Stimulated activated CD8-positive, alpha-beta memory T cell treated with anti-CD3 and anti-CD28 coated beads, Interleukin-12 subunit alpha, Interleukin-12 subunit beta, amount 100 ng/mL, for 1 hour (primary cell): ENCODE data around the gene NAA20.
"Not testable (repeated sequence)": the region's sequence is repeated elsewhere in the genome, so short reads cannot be mapped to it uniquely, and the experiment has no call there.

ENCODE experiments used
- DNase-seq: peaks from one replicate; pipeline ENCODE4 v3.0.0-alpha.2; 2020; ENCODE audit warnings: low read depth

Gene NAA20

DNA sequence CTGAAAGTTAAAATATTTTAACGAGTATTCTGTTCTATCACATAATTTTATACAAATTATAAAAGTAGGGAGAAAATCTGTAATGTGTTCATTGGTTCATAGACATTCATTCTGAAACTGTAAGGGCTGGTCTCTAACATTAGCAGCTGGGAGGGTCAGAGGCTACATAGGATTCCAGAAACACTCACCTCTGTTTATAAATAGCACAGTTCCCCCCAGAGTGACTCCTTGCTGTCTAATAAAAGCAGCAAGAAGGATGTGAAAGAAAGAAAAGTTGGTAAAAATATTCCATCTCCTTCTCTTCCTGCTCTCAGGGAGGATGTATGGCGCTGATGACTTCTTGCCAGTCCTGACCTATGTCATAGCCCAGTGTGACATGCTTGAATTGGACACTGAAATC lies 25.3 kb upstream of the NAA20 start:
- no peak for DNase-seq

DNA sequence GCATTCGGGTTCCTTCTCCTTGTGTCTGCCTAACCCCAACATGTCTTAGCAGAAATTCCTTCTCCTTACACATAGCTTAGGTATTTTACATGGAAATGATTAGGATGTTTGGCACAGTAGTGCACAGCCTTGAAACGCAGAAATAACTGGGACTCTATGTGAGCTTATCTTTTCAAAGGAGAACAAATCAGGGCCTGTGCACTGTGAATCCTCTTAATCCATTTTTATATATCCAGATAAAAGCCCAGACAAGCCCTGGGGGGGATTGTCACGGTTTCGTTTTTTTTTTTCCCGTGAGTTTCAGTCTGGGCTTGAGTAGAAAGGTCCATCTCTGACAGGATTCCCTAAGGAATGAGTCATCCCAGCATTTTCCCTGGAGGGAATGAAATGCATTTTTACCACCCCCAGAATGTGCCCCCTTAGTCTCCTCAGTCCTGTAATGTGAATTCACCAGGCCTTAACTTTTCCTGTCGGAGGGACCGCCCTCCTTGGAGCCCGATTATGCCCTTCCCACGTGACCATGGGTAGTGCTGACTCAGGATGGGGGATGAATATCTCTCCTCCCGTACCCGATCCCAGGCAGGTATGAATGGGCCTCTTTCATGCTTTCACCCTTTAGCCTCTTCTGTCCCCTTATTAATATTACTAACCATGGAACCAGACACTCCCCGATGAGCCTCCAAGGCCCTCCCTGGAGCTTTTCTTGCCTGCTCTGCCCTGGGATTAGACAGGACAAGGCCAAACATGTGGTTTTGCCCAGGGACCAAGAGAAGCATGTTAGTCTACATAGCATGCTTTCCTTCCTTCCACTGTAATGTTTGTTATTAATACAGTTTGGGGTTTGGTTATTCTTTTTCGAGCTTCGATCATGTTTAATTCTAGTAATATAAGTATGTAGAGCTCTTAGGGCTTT lies 23.9 kb upstream of the NAA20 start:
- DNase-seq: no peak

DNA sequence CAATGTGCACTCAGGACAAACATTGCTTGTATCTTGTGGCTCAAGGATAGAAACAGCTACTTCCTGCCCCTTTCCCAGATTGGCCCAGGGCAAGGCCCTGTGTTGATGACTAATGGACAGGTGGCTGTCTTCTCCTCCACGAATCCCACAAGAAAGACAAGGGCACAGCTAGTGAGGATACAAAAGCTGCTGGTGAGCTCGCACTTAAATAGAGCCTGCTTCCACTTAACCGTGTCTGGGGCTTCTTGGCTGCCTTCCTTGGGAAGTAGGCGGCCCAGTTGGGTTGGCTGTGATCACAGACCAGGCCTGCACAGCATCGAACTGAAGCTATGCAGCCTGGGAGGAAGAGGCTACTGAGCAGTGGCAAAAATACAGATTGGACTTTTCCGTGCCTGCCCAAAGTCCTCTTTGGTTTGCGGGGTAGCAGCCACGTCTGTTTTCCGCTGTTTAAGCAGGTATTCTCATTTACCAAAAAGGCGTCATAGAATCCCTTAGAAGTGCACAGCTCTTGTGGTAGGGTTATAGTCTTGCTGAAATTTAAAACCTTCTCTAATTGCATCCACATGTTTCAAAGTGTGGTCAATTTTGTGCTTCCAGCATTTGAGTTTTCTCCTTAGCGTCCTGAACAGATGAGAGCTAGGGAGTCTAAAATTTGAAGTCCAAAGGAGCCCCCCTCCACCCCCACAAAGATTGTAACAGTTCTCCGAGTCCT lies 23.0 kb upstream of the NAA20 start:
- no peak for DNase-seq

DNA sequence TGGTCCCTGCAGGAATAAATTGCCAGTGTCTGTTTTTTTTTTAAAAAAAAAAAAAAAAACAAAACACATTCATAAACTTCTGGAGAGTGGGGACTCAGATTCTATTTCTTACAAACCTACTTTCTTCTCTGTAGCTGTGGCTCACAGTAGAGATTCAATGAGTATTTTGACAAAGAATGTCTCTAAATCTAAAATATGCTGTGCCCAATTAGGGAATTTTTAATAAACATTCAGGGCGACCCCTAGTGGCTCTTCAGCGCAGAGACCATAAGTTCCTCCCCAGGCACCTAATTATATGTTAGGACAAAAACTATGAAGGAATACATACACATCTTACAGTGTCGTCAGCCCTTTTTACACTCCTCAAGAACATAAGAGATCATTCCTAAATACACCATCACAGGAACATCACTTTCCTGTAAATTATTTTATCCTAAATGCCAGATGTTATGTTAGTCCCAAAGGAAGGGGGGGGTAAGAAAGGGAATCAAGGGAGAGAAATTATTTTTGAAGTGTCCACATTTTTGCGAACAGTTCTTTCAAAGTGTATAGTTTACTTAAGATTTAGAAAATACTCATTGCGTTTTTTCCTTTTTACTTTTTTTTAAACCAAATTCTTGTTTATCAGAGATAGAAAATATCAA lies 21.8 kb upstream of the NAA20 start:
- no peak for DNase-seq

DNA sequence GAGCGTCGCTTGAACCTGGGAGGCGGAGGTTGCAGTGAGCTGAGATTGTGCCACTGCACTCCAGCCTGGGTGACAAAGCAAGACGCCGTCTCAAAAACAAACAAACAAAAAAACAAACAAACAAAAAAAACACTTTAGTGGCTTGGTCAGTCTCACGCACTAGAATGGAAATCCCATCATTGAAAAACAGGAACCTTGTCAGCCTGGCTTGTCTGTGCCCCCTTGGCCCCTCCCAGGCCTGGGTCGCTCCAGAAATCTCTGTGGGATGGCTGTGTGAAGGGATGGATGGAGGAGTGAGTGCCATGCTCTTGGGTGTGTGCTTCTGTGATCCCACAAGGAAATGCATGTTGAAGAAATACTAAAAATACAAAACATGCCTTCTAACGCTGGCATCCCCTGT lies 20.9 kb upstream of the NAA20 start:
- no peak for DNase-seq

DNA sequence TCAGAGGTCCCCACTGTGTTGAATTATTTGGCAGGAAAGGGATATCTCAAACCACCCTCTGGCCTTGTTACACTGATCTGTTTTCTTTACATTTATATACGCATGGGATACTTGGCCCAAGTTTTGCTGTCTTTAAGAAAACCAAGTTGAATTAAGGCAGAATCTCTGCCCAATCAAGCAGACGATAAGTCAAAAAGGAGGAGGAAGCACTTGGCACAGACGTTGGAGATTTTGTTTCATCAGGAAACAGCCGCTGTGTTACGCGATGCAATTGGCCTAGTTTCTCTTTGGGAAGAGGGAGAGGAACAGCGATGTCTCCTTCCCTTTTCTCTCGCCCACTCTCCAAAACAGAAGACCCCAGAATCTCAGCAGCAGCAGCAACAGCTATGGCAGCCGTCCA lies 20.2 kb upstream of the NAA20 start:
- no peak for DNase-seq

DNA sequence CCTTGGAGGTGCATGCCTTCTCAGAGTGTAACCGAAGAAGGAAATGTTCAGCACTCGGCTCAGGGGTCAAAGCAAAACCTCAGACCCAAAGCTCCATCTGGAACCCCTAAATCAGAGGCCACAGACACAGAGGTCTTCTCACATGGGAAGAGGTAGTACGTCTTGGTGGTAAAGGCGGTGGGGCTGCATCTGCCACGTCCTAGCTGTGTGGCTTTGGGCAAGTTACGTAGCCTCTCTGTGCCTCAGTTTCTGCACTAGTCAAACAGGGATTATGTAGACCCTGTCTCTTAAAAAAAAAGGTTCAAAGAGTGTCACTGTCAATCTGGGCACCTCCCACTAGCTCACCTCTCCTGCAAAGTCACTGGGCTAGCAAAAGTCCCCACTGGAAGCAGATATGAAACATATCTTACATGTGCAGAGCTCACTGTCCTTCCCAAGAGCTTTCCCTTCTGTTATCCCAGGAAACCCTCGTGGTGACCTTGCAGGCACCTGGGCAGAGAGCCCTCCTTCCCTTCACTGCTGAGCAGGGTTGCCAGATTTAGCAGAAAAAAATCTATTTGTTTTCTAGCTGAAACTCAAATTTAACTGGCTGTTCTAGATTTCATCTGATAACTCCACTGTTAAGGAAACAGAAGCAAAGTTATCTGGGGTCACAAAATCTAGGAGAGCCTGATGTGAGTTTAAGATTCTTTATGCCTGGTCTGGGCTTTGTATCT lies 18.0 kb upstream of the NAA20 start:
- DNase-seq: no peak

DNA sequence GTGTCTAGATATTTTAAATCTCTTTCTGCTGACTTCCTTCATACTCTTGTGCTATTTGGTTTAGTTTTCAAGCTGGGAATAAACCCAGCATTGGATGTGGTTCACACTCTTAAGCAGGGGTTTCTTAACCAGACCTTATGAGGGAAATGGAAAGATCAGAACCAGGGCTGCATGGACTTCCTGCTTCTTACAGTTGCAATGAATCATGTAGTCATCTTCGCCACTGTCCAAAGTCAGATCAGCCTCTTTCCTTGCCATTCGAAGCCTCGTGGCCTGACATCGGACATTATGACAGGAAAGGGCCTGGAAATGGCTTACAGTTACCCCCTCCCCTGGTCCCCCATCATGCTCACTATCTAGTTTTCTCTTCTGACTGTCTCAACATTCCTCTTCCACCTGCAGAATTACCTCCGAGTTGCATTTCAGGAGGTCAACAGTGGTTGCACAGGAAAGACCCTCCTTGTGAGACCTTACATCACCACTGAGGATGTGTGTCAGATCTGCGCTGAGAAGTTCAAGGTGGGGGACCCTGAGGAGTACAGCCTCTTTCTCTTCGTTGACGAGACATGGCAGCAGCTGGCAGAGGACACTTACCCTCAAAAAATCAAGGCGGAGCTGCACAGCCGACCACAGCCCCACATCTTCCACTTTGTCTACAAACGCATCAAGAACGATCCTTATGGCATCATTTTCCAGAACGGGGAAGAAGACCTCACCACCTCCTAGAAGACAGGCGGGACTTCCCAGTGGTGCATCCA lies 16.8 kb upstream of the NAA20 start:
- no peak for DNase-seq

DNA sequence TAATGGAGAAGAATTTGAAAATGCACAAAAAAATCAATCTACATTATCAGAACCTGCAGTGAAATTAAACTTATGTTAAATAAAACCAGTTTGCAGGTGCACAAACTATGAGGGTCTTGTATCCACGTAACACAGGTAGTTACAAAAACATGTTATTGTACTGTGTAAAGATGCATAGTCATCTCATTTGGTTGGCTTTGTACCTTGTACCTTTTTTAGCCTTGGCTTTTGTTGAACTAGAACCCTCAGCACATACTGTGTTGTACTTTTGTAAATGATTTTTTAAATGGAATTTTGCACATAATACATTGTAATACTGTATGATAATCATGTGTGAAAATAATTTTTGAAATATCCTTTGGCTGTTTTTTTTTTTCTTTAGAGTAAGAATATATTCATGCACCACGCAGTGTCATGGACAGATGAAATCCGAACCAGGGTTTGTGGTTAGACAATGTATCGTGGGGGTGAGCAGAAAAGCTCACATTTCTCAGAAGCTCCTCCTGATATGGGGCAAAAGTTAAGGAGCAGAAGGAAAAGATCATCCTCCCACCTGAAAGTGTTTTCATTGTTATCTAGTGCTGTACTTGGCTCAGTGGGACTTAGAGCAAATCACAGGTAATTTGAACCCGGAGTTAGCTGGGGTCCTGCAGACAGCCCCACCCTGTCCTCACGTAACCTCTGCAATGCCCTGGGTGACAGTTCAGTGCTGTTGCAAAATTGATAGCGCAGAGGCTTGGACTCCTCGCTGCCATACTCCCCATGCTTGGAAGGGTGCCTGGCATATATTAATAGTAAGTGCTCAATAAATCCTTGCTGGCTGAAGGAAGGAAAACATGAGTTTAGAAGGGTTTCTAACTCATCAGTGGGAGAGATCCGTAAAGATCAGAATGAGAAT lies 14.8 kb upstream of the NAA20 start:
- no peak for DNase-seq

DNA sequence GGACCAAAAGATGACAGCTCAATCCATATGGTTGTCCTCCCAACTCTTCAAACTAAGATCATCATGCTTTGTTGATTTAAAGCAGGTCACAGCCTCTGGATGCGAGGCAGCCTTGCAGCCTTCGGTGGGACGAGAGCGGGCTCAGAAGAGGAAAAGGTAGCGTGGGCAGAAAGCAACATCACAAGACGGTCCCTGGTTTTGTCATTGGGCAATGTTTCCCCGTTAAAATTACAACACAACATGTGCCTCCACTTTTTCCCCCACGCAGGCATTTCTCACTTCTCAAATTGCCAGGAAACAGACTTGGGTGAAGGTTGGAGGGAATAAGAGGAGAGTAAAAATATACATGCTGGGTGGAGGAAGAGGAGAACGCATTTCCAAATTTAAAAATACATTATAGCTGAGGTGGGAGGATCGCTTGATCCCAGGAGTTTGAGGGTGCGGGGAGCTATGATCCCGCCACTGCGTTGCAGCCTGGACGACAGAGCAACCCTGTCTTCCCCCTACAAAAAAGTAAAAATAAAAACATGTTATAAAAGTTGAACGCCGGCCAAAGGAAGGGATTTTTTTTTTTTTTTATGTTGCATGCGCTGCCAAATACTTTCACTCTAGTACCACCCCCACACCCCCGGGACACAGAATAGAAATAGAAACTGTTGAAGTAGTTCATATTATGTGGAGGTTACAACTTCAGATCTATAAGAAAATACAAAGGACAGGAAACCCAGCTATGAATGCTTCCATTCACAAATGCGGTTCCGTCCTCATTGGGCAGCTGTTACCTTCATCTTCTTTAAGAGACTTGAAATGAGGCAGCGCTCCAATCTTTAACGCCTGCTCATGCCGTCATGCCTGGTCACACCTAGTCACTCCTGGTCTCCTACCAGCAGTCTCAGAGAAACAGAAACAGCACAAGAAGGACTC lies 13.9 kb upstream of the NAA20 start:
- DNase-seq: no peak

DNA sequence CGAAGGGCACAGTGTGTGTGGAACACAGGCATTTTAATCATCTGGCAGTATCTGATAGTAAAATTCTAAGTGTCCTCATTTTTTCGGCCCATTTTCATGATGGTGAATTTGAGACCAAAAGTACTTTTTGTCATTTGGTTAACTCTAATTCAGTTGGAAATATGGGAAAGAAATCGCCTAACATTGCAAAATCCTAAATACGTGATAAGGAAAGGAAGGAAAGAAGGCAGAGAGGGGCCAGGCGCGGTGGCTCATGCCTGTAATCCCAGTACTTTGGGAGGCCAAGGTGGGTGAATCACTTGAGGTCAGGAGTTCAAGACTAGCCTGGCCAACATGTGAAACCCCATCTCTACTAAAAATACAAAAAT lies 13.2 kb upstream of the NAA20 start:
- DNase-seq: not testable (repeated sequence)

DNA sequence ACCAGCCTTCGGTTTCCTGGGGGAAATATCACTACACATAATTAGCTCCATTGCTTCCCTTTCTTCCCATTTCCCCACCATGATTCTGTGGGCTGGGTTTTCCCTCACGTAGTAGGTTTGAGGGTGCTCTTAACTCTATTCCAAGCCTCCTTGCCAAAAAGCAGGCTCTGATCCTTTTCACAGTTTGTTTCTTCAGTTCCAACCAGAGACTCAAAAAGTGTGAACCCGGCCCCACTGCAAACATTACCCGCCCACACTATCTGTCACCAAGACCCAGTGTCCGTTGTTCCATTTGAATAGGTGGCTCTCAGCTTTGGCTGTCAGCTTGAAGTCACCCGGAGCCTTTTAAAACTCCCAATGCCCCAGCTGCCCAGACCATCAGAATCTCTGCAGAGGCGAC lies 11.8 kb upstream of the NAA20 start:
- no peak for DNase-seq

DNA sequence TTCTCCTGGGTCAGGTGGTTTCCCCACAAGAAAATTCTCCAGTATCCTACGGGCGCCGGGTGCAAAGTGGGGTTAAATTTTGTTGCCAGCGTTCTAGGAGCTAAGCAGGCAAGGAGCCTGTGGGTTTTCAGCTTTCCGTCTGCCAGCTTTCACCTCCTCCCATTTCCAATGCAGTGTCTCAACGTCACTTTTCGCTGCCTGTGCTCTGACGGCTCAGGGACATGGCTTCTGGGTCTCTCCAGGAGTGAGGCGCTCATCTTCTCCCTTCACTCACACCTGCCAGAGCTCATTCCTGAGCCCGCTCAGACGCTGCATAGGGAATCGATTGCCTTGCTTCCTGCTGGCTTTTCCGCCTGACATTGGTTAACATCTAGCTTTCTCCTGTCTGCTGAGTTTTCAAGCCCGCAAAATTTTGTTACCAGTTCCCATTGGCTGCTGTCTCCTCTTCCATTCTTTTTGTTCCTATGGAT lies 7.3 kb upstream of the NAA20 start:
- no peak for DNase-seq

DNA sequence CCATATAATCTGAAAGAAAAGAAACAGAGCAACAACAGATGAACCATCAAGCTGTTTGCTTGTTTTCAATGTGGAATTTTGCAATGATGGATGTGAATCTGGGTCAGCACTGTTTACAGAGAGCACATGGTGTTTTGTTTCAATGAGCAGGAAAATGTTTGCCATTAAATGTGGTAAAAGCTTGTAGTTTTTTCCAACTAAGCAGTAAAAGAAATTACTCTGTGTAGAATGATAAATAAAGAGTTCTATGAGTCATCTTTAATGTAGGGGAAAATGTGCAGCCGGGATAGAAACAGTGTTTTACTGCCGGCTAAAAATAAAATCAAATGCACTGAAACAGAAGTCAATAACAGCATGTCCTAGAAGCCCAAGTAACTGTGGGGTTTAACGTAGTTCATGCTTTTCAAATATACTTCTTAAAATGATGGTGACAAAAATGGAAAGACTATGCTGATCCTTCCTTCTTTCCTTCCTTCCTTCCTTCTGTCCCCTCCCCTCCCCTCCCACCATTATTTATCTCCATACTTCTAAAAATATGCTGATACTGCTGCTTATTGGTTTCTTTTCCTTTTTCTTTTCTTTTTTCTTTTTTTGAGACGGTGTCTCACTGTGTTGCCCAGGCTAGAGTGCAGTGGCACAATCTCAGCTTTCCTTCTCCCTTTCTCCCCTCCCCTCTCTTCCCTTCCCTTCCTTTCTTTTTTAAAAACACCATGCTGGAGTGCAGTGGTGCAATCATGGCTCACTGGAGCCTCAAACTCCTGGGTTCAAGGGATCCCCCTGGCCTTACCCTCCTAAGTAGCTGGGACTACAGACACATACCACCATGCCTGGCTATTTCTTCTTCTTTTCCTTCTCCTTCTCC lies 6.3 kb upstream of the NAA20 start:
- no peak for DNase-seq

DNA sequence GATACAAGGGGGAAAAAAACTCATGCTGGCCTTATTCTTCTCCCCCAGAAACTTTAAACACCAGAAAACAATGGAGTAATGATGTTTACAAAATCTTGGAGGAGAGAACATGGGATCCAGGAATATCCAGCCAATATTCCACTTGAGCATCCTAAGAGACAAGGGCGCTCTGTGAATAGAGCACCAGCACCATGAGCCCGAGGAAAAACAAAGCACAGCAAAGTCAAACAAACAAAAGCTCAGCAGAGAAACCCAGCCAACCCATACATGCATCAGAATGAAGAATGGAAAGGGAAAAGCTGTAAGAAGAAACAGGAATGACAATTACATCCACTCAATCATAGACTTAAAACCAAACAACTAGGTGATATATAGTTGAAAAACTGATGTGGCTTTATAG lies 4.6 kb upstream of the NAA20 start:
- DNase-seq: no peak

DNA sequence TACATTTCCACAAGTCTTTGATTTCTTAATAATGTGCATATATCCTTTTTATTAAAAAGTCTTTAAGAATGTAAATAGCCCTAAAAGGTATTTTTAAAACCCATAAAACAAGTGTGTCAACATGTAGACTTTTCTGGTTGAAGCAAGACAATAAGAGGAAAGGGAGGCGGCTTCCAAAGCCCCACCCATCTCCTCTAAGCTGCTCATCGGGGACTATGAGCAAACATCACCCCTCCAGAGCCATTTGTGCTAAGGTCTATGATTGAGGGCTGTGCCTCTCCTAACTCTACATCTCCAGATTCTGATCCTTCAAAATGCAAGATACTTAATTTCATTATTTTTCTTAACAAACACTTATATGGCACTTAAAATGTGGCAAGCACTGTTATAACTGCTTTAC lies 2.5 kb upstream of the NAA20 start:
- no peak for DNase-seq

DNA sequence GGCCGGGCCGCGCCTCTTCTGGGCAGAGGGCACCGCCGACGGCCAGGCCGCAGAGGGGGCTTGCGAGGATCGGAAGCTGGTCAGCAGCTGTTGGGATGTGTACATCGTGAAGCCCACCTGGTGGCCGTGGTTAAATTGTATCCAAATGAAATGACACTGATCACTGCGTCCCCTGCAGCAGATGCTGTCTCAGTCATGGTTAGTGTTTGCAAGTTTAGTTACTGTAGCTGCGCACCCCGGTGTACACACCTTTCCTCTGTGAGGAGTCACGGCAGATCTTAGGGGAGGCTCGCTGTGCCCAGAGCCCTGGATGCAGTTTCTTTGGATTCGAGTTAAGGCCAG lies 653 bp downstream of the NAA20 start:
- no peak for DNase-seq

DNA sequence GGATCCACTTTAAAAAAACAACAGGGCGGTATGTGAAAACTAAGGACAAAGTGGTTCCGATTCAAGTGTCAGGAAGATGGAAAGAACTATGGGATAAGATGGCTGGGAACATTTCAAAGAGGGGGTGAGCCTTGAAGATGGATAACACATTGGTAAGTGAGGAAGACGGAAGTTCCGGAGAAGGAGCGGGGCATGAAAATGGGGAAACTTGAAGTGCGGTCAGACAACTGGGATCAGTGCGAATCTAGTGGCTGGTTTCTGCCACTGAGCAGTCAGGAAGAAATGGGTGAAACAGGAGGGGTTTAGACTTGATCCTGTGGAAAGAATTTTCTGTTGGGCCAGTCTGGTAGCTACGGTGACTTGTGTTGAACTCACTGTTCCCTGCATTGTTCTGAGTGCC lies 1.2 kb downstream of the NAA20 start:
- no peak for DNase-seq

DNA sequence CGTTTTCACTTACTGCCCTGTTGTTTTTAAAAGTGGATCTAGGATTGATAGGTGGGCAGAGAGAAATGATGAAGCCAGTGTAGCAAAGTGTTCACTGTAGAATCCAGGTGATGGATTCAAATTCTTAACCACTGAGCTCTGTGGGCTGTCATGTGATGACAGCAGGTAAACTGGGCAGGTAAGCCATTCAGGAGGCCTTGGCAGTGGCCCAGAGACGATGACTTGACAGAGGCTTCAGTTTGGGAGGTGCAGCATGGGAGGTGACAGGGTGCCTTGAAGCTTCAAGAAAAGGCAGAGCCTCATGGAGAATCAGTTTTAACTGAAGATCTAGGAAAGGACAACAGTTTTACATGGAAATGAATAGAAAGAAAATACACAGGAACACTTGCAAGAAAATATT lies 2.0 kb downstream of the NAA20 start:
- DNase-seq: no peak
